Left kidney (tissue), 2 donors: Measurements from ENCODE around the gene PTPN18. TPM values are rescaled to one million over a fixed set of nuclear protein-coding genes. Genes with fewer than 3 reads are reported as not detected.

Experiments
- DNase-seq: peaks from one replicate; pipeline ENCODE4 v3.0.0-alpha.2; 2013
- polyA plus RNA-seq: library from polyadenylated mRNA; unstranded; fragments of 120-200 nt; gene quantifications from one replicate; pipeline ENCODE4 v1.2.1, GENCODE V29; 2013; ENCODE audit not compliant: insufficient read length

Gene PTPN18
- polyA plus RNA-seq, 1 donor, result 41.1 TPM

- DNase-seq, result no peak
Measured at GRCh38 chr2:130339885-130340745, 15.7 kb upstream of the PTPN18 start.

GRCh38 chr2:130341562-130342019 is 14.3 kb upstream of the PTPN18 start:
- no peak for DNase-seq

GRCh38 chr2:130342020-130342532 is 13.8 kb upstream of the PTPN18 start:
- peak; percentile 92 for DNase-seq

- peak; percentile 99 for DNase-seq
Measured at GRCh38 chr2:130342533-130343275, 13.2 kb upstream of the PTPN18 start, which contains the start of gene IMP4. IMP4 (plus strand) TSS chr2:130342897; CDS start chr2:130342933, 36 bp downstream.

GRCh38 chr2:130344578-130344977 is 11.3 kb upstream of the PTPN18 start:
- DNase-seq, result no peak

GRCh38 chr2:130345091-130345490 is 10.8 kb upstream of the PTPN18 start:
- DNase-seq, result no peak

GRCh38 chr2:130345611-130346010 is 10.2 kb upstream of the PTPN18 start:
- DNase-seq, result no peak

- DNase-seq, result no peak
Measured at GRCh38 chr2:130346041-130346740, 9.7 kb upstream of the PTPN18 start.

- DNase-seq, result no peak
Measured at GRCh38 chr2:130346741-130347066, 9.2 kb upstream of the PTPN18 start.

GRCh38 chr2:130347220-130347925 is 8.5 kb upstream of the PTPN18 start:
- DNase-seq, result no peak

GRCh38 chr2:130349174-130349573 is 6.7 kb upstream of the PTPN18 start:
- DNase-seq, result no peak

- no peak for DNase-seq
Measured at GRCh38 chr2:130351711-130352110, 4.1 kb upstream of the PTPN18 start.

- DNase-seq, result no peak
Measured at GRCh38 chr2:130352237-130352636, 3.6 kb upstream of the PTPN18 start.

GRCh38 chr2:130353291-130354138 is 2.3 kb upstream of the PTPN18 start:
- no peak for DNase-seq

GRCh38 chr2:130354139-130354428 is 1.8 kb upstream of the PTPN18 start:
- DNase-seq, result no peak

GRCh38 chr2:130355172-130355577 is 681 bp upstream of the PTPN18 start:
- no peak for DNase-seq

GRCh38 chr2:130357864-130358263 is 2.0 kb downstream of the PTPN18 start:
- DNase-seq, result no peak

GRCh38 chr2:130358420-130359350 is 2.8 kb downstream of the PTPN18 start:
- DNase-seq, result no peak

GRCh38 chr2:130359466-130359865 is 3.6 kb downstream of the PTPN18 start:
- no peak for DNase-seq

GRCh38 chr2:130363479-130363878 is 7.6 kb downstream of the PTPN18 start:
- no peak for DNase-seq
